SIG-M5 (cell line): Measurements from ENCODE around the gene SLC2A1.

Experiments
- DNase-seq: peaks from one replicate; lab custom pipeline; 2025; lab: John Stamatoyannopoulos, UW

The SLC2A1 gene

DNA sequence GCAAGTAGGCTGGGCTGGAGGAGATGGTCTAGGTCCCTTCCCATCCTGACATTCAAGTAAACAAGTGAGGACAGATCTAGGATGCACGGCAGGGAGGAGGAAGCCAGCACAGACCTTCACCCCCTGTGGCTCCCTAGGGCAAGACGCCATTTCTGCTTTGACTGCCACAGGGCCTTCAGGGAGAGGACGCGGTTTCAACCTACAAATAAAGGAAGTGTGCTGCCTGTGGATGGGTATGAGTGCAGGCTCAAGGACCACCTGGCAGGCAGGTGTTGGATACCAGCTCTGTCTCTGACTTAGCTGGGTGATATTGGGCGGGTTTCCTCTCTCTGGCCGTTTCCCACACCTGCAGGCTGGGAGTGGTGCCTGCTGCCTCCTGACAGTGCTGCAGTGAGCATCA, 16.2 kb downstream of the SLC2A1 start:
- no peak for DNase-seq

DNA sequence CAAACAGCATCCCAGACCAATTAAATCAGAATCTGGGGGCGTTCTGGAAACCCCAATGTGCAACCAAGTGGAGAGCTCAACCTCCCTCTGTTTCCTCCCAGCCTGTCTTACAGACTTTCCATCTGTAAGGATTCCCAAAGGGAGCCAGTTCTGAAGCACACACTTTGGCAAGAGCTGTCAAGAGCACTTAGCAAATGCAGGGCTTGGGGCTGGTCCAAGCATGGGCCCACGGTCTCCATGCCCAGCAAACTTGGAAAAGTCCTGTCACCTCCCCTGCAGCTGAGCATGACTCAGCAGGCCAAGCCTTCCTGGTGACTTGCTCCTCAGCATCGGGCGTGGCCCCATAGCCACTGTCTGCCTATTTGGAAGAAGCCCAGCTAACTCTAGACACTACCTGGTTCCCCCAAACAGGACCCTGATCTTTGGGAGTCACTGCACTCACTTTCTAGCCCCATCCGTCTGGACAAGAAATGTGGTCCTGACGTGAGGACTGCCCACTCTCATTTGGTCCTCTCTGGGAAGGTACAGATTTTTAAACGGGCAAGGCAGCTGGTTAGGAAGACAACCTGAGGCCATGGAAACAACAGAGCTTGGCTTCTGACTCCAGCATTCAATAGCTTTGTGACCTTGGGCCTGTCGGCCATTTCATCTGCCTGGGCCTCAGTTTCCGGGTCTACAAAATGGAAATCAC, 16.9 kb downstream of the SLC2A1 start:
- no peak for DNase-seq

DNA sequence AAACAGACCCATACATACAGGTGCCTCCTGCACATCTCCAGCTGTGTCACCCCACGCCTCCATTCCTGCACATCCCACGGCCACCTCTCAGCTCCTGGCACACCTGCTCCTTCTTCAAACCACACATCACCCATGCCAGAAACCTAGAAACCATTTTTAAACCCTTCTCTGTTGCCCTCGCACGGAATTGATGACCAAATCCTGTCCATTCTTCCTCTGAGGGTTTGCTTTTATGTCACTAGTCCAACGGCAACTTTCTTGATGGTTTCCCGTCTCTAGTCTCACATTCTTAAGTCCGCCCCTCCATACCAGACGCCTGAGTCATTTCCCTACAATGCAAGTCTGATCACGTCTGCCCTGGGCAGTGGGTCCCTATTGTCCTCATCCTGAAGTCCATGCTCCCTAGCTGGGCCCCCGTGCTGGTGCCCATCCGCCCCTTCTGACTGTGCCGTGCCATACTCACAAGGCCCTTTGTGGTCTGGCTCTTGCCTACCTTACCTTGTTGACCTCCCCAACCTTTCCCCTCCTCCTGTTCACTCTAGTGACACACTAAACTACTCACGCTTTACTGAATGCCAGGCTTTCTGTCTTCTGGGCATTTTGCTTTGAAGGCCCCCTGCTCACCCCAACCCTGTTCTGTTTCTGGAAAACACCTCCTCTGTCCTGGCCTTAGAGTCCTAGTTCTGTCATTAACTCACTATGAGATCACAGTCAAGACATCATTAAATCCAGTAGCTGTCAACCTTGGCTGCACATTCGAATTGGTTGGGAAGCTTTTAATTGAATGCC, 17.6 kb downstream of the SLC2A1 start:
- no peak for DNase-seq

DNA sequence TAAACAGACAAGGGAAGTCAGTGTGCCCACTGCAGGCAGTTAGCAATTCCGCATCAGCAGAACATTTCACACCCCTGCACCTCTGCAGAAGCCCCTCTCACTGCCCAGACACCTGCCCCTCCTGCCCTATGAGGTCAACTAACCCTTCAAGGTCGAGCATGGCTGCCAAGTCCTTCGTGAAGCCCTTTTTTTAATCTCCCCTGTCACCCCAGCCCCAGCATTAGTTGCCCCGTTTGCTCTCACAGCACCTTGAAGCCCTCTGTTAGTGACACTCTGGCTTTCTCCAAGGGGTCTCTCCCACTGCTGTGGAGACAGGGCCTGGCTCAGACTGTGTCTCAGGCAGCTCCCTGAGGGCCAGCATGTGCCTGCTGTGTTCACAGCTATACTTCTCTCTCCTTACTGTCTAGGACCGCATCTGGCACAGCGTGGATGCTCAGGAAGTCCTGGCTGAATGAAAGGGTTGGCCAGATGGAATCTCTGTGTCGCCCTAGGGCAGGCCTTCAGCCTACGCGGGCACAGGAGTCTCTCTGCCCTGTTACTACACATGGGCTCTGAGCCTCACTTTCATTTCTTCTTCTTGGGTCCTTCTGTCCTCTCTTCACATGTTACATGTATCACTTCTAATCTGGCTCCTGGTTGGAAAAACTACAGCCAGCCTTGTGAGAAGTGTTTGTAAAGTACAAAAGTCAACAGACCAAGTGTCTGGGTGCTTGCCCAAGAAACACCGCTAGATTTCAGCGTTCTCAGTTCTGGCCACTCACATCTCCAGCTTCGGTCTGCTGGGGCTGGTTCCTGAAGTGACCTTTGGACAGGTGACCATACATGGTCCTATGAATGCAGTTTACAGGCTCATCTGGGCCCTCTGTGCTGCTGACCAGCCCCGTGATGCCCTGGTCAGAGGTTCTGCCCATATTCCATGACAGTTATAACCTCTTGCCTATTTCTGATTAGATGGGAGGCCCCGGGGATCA, 19.7 kb downstream of the SLC2A1 start:
- no peak for DNase-seq

DNA sequence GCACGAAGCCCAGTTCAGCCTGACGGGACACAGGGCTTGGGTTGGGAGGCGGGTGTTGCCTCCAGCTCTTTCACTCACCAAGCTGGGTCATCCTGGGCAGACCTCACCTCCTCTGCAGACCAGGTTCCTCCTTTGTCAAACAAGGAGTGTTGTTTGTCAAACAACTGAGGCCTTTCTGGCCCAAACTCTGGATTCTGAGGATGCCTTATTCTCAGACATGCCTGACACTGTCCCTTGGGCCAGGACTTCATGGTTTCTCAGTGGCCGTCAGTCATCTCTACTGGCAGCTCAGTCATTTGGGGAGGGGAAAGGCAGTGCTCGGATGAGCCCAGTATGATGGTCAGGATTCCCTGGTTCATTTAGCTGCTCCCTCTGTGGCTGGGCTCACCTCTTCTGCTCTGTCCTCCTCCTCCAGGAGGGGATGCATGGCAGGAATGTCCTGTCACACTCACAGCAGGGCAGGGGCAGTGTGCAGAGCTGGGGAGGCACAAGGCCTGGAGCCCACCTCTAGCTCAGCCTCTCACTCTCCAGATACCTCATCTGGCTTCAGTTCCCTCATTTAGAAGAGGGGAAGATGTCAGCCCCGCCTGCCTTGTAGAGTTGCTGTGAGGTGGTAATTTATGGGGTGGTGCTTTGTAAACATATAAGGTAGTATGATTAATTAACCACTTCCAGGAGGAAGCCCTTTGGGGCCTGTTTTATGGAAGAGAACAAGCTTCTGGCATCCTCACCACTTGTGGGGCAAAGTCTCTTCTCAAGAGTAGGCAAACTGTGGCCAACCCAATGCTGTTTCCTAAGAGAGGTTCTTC, 20.6 kb downstream of the SLC2A1 start:
- DNase-seq: no peak

DNA sequence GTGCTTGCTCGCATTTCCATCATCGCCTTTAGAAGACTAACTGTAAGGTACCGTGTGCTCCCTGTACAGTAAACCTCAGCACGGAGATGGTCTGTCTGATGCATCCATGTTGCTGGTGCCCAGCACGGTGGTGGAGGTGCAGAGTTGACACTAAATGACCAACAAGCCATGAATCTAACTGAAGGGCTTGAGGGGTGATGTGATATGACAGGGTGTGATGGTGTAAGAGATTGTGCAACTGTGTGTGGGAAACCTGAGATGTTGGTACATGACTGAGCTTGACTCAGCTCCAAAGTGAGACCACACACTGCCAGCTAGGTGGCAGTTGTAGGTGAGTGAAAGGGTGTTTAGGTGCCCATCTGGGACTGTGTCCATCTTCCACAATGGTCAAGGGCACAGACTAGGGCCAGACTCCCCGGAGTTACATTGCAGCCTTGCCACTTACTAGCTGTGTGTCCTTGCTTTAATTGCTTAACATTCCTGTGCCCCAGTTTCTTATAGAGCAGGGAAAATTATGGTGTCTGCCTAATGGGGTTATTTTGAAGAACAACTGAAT, 21.4 kb downstream of the SLC2A1 start:
- DNase-seq: no peak

DNA sequence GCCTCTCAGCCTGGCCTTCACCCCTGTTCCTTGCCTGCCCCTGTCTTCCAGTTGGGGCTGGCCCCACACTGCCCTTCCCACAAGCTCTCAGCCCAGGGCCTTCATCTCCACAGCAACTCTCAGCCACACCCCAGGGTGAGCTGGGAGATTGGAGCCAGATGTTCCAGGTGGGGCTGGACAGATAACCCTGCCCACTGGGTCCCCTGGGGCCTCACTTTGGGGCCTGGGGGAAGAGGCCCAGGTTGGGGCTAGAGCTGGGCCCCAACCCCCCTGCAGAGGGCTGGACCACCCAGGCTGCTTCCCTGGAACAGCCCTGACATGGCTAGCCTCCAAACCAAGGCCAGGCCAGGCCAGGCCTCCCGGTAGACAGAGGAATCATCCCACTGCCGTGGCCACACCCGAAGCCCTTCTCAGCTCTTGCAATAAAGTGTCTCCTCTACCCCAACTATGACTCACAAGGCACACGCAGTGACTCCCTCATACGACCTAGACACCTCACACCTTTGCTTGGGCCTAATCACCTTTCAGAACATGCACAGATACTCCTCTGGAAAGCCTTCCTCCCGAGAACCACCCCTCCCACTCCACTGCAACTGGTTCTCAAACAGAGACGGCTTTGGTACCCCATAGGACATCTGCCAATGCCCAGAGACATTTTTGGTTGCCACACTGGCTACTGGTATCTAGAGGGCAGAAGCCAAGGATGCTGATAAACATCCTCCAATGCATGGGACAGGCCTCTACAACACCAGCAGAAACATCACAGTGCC, 22.2 kb downstream of the SLC2A1 start:
- no peak for DNase-seq

DNA sequence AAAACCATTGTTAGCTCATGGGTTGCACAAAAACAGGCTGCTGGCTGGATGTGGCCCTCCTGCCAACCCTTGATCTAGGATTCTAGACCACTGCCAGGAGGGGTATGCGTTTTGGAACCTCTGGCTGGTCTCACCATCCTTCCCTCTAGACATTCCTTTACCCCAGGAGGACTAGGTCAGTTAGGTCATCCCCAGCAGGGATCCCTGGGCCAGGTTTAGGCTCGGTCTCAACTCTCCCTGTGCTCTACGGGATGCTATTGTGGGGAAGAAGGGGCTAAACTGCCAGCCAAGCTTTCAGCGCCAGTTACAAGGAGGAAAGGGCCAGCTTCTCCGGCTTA, 22.7 kb downstream of the SLC2A1 start:
- no peak for DNase-seq

DNA sequence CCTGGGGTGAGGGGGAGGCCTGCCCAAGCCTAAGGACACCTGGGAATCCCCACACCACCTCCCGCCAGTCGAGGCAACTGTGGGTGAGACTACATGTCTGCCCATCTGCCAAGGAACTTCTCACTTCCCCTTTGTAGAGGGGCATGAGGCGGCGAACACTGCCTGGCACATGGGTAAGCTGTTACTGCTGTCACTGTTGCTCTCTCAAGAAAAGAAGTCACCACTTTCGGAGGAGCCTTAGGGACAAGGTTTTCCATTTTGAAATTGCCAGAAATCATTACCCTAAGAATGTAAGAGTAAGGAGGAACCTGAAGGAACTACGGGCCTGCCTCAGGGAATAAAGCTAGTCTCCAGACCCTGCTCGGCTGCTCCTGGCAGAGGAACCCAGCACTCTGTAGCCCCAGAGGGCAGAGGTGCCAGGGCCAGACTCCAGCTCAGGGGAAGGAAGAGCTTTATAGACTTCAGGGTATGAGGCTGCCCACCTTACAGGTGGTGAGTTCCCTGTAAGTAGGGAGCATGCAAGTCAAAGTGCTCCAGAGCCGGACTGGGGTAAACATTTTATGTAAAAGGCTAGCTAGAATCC, 23.3 kb downstream of the SLC2A1 start:
- no peak for DNase-seq

DNA sequence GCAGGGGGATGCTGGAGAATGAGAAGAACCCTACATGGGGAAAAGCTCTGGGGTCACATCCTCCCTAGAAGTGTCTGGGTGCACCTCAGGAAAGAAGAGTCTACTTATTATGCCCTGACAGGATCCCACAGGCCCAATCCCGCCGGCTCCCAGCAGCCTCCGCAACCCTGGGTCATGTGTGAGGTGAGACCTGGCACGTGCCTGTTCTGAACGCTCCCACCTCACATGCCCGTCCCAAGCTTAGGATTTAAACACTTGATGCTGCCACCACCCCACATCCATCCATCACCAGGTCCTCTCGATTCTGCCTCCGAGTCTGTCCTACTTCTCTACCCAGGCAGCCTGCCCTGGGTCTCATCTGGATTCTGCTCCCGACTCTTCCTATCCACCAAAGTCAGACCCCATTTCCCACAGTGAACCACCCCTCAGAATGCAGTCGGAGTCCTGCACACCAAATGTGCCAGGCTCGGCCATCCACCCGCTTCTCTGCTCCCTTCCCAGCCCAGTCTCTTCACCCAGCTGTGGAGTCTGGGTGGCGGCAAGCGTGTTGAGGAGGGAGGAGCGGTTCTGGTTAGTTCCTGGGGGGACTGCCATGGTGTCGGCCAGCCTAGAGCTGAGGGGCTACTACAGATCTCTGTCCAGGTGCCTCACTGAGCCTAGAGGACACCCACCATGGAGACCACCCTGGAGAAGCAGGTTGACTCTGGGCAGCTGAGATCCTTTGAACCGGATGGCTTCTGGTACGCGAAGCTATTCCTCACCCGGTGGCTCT, 23.9 kb downstream of the SLC2A1 start:
- no peak for DNase-seq

DNA sequence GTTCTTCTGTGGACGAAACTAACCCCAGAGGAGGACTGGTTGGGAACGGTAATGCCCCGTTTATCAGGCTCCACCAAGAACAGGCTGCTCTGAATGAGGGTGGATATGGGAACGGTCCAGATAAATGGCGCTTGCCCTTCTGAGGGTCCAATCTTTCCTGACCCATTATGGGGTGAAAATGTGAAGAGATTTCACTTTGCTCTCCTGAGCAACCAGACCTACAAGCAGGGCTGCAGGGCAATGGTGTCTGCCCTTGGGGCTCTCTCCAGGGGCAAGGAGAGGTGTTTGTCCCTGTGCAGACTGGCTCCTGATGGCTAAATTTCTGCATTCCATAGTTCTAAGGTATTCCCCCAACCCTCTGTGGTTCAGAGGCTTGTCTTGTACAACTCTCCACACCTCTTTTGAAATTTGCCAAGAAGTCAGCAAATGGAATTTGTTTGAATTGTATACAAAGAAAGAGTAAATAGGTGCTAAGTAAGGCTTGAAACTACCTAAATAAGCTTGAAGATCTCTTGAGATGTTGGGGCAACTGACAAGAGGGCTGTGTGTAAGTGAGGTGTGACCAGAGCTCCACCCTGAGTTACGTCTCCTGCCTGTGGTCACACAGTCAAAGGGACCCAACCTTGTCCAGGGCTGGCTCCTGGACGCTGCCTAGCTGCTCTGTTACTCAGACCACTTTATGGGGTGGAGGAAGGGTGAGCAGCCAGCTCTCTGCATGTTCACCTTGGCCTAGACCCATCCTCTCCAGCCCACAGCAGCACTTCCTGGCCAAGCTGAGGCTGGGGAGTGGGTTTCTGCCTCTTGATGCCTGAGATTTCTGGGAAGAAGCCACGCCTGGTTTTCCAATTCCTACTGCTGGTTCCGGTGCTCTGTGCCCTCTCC, 24.8 kb downstream of the SLC2A1 start:
- no peak for DNase-seq

DNA sequence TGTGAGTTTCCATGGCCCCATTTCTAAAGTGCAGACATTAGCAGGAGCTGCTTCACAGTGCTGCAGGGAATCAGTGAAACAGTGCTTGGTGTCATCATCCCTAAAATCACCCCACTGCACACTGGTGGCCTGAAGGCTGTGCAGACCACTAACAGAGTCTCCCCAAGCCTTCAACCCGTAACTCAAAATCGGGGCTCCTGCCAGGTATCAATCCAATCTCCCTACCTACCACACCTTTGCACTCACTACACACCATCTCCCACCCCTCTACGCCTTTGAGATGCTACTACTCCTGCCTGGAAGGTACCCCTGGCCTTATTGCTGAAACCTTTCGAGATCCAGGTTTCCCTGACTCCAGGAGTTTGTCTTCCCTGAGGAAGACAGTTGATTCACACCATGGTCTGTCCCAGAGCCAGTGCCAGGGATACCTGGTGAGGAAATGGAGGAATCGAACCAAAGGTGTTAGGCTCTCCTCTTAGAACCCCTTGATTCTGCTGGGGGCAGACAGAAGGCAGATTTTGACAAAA, 25.5 kb downstream of the SLC2A1 start:
- no peak for DNase-seq

DNA sequence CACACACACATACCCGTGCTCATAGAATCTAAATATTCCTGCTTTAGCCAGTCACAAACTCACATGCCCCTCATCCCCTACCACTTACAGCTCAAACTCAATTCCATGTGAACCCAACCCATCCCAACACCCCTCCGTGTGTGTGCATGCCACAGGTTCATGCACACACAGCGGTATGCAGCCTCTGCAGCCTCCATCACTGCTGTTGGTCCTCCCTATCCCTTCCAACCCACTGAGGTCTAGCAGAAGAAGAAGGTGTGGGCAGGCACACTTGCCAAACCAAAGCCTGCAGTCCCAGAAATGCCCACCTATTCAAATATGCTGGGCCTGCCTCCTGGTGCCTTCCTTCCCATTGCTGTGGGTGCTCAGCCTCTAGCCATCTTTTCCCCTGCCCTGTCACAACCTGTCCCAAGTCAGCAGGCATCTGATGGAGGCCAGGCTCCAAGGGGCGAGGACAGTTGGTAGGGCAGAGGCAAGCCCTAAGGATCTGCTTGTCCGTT, 26.2 kb downstream of the SLC2A1 start:
- DNase-seq: no peak

DNA sequence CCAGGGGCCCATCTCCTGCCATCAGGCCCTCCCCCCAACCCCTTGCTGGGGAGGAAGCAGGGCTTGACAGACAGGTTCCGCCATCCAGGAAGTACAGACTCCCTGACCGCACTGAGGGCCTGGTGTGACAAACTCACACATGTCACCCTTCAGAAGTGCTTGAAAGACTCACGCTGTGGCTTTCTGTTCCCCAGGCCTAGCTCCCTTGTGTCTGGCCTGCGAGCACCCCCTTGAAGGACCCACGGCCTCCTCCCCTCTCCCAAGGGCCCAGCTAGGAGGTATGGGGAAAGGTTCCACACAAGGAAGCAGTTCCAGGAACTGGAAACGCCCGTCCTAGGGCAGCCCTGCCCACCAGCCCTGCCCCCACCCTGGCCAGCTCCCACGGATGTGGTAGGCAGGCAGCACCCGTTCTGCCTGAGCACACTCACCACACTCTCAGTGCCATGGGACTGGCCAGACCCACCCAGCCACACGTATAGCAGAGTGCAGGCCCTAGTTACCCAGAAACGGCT, 26.7 kb downstream of the SLC2A1 start:
- DNase-seq: no peak

DNA sequence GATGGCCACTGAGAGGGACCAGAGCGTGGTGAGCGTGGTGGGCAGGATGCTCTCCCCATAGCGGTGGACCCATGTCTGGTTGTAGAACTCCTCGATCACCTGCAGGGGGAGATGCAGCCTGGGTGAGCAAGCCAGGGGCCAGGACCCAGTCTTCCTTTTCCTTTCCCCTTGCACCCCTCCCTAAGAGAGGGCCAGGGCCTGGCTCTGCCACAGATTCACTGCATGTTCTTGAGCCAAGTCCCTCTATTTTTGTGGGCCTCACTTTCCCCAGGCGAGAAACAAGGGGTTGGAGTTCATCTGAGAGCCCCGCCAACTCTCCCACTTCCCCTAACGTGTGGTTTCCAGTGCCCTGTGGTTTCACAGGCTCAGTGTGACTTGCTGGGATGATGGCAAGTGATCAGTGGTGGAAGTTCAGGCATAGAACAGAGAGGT, 27.5 kb downstream of the SLC2A1 start:
- peak; percentile 39 for DNase-seq

DNA sequence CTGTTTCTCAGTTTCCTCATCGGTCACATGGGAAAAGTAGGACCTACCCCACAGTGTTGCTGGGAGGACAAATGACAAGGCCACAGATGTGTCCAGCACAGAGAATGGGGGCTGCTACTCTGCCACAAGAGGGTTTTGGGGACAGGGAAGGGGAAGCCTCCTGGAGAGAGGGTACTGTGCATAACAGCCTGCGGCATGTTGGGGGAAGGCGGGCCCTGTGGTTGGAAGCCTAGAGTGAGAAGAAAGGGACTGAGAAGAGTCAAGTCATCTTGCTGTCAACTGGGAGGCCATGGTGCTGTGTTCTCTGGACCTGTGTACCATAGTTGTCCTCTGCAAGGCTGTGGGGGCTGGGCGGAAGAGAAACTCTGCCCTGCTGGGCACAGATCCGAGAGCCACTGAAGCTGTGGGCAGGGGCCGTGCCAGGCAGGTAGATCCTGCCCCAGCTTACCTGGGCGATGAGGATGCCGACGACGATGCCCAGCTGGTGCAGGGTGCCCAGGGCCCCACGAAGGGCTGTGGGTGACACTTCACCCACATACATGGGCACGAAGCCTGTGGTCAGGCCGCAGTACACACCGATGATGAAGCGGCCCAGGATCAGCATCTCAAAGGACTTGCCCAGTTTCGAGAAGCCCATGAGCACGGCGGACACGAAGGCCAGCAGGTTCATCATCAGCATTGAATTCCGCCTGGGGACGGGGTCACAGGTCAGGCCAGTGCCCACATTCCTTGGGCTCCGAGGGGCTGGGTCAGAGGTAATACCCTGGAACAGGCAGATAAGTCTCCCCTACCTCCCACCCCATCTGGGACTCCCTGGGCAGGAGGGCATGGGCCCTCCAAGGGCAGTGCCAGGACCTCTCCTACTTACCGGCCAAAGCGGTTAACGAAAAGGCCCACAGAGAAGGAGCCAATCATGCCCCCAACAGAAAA, 28.2 kb downstream of the SLC2A1 start:
- no peak for DNase-seq
